Subcutaneous abdominal adipose tissue (tissue), 5 donors: ENCODE measurements around the gene GCK.

ENCODE experiments used
- H3K27ac ChIP-seq: one replicate; pipeline ENCODE4 v1.7.0; 2013; ENCODE audit warnings: low read depth, mild to moderate bottlenecking, inconsistent platforms, low read length, moderate library complexity
- H3K27me3 ChIP-seq, 5 donors: one replicate each; pipeline ENCODE4 v1.7.0; 2013; ENCODE audit warnings: low read length in 5 of 5, inconsistent platforms in 1 of 5; ENCODE audit not compliant: control insufficient read depth in 5 of 5, insufficient read depth in 4 of 5
- H3K36me3 ChIP-seq, 5 donors: one replicate each; pipeline ENCODE4 v1.7.0; 2013; ENCODE audit warnings: low read length in 5 of 5; ENCODE audit not compliant: control insufficient read depth in 5 of 5, insufficient read depth in 5 of 5
- H3K4me1 ChIP-seq, 5 donors: one replicate each; pipeline ENCODE4 v1.7.0; 2013; ENCODE audit warnings: low read length in 5 of 5, mild to moderate bottlenecking in 3 of 5, moderate library complexity in 1 of 5; ENCODE audit not compliant: control insufficient read depth in 5 of 5, insufficient read depth in 5 of 5
- H3K4me3 ChIP-seq, 5 donors: one replicate each; pipeline ENCODE4 v1.7.0; 2013; ENCODE audit warnings: low read length in 5 of 5, low read depth in 1 of 5
- H3K9ac ChIP-seq, 5 donors: one replicate each; pipeline ENCODE4 v1.7.0; 2013; ENCODE audit warnings: low read length in 5 of 5, mild to moderate bottlenecking in 4 of 5, moderate library complexity in 3 of 5
- H3K9me3 ChIP-seq, 5 donors: one replicate each; pipeline ENCODE4 v1.7.0; 2013; ENCODE audit warnings: low read length in 5 of 5; ENCODE audit not compliant: control insufficient read depth in 5 of 5
- donor health status: healthy.
- donor health status: healthy.
- donor health status: healthy.
- donor health status: healthy.
- donor health status: healthy.

GCK gene

DNA sequence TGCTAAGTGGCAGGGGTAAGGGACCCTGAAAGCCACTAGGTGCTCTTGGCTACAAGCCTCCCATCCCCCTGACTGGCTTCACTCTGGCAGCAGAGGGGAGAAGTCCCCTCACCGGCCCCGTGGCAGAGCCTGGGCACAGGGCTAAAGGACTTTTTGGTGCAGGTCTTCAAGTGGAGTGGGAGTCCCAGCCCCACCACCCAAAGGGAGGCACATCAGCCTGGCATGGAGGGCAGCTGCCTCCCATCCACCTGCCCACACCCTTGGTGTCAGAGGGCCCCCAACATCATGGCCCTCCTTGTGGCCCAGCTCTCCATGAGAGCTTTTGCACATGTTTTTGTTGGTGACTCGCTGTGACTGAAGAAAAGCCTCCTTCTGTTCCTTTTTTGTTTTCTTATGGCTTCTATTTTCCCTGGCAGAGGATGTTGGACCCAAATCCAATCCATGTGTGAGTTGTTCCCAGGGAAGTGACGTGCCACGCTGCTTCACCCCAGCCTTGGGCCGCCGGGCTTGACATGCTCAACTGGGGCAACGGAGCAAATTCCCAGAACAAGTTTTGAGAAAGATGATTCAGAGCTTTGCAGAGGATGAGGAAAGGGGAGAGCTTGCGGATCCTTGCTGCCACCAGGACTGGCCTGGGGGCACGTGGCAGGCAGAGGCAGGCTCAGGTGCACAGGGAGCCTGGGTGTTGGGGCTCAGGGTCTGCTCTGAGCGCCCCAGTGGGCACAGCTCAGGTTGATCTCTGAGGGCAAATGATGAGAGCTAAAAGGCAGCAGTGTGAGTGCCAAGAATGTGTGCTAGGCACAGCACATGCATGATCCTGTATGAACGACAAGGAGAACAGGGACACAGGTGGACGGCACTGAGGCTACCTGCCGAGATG, 87.0 kb downstream of the GCK start:
- H3K9me3 ChIP-seq, result no peaks in the 10 kb centered on the region
- no peak overlapping the region for H3K4me3 ChIP-seq
- peaks cover 0 to 3% (median 0%) of the 10 kb centered on the region in 5 donors for H3K36me3 ChIP-seq
- H3K4me1 ChIP-seq, result peaks cover 13 to 54% (median 38%) of the 10 kb centered on the region in 5 donors
- peak overlapping the region; percentile 61 for H3K27ac ChIP-seq
- peaks cover 0 to 3% (median 0%) of the 10 kb centered on the region in 5 donors for H3K27me3 ChIP-seq
- peak overlapping the region in 3 of 5 donors; percentile 6 to 26 (median 26) for H3K9ac ChIP-seq

DNA sequence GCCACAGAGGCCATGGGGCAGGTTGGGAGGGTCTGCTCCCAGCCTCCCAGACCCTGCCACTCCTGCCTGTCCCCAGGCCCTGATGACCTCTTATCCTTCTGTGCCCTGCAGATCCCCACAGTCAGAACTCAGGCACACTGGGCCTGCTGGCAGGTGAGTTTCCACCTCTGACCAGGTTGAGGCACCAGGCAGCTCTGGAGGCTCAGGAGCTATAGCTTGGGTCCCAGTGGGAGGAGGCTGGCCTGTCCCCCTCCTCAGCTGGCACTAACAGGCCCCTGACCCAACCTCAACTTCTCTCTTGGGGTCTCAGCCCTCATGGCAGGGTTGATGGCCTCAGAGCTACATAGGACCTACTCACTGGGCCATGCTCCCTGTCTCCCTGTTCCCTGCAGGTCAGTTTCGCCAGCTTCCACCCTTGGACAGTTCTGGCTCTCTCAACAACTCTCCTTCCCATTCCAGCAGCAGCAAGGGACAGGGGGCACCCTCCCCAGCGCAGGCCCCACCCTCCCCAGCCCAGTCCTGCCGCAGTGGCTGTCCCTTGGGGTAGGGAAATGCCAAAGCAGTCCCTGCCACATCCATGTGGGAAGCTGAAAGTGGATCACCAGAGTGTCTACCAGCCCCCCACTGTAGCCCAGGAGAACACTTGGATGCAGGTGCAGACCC, 87.8 kb downstream of the GCK start:
- Histone ChIP-seq H3K36me3 (no peaks in the 10 kb centered on the region), H3K9me3 (peaks cover 0 to 2% (median 0%) of the 10 kb centered on the region in 5 donors), H3K4me1 (peaks cover 13 to 49% (median 35%) of the 10 kb centered on the region in 5 donors), H3K4me3 (no peak overlapping the region), H3K9ac (peak overlapping the region in 1 of 5 donors; percentile 26), H3K27me3 (peaks cover 0 to 3% (median 0%) of the 10 kb centered on the region in 5 donors), H3K27ac (peak overlapping the region; percentile 69)

DNA sequence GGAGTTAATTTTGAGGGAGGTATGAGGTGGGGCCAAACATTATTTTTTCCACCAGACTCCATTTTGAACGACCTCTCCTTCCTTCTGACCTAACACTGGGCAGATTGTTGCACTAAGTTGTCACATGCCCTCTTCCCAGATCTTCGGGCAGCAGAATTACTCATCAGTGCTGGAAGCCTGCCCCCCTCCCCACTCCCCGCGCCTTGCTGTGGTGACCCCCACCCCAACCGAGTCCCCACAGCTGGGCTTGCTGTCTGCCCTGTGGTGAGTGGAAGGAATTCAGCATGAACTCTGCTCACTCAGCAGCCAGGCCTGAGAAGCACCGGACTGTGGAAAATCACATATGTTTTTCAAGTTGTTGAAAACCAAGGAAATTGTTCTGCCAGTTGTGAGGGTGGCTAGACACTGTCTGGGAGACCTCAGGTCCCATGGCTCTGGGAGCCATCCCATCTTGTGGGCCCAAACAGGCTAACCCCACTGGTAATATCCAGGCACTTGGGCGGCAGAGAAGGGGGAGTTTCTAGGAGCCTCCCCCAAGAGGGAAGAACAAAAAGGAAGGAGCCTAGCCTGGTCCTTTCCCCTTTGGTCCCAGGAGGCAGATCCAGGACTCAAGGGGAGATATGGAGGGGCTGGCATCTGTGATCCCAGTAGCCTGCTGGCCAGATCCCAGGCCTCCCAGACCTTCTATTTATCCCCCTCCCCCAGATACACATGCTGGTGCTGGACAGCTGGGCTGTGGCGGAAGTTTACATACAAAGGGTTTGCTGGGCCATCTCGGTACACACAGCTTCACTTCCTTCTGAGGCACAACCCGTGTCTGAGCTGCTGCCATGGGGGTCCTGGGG, 88.6 kb downstream of the GCK start:
- H3K27ac ChIP-seq, result peak overlapping the region; percentile 69
- peaks cover 9 to 44% (median 29%) of the 10 kb centered on the region in 5 donors for H3K4me1 ChIP-seq
- peaks cover 0 to 3% (median 0%) of the 10 kb centered on the region in 5 donors for H3K27me3 ChIP-seq
- no peak overlapping the region for H3K4me3 ChIP-seq
- peak overlapping the region in 1 of 5 donors; percentile 11 for H3K9ac ChIP-seq
- no peaks in the 10 kb centered on the region for H3K36me3 ChIP-seq
- H3K9me3 ChIP-seq, result peaks cover 0 to 3% (median 0%) of the 10 kb centered on the region in 5 donors

DNA sequence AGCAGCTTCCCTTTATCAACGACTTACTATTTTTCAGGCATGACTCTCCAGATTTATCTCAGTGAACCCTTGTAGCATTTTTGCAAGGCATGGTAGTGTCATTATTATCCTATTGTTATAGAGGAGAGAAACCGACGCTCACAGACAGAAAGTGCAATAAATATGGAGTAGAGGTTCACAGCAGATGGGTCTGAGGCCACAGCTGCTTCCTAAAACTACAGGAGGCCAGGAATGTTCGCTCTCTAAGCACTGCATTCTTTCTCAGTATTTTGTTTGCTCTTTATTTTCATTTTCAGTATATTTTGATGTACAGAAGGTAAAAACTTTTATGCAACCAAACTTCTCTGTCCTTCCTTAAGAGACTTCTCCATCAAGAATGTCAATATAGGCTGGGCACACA, 89.6 kb downstream of the GCK start:
- no peaks in the 10 kb centered on the region for H3K36me3 ChIP-seq
- H3K9ac ChIP-seq, result no peak overlapping the region
- H3K27me3 ChIP-seq, result no peaks in the 10 kb centered on the region
- H3K4me3 ChIP-seq, result no peak overlapping the region
- peak overlapping the region; percentile 69 for H3K27ac ChIP-seq
- peaks cover 4 to 44% (median 30%) of the 10 kb centered on the region in 5 donors for H3K4me1 ChIP-seq
- H3K9me3 ChIP-seq, result peaks cover 0 to 3% (median 0%) of the 10 kb centered on the region in 5 donors

DNA sequence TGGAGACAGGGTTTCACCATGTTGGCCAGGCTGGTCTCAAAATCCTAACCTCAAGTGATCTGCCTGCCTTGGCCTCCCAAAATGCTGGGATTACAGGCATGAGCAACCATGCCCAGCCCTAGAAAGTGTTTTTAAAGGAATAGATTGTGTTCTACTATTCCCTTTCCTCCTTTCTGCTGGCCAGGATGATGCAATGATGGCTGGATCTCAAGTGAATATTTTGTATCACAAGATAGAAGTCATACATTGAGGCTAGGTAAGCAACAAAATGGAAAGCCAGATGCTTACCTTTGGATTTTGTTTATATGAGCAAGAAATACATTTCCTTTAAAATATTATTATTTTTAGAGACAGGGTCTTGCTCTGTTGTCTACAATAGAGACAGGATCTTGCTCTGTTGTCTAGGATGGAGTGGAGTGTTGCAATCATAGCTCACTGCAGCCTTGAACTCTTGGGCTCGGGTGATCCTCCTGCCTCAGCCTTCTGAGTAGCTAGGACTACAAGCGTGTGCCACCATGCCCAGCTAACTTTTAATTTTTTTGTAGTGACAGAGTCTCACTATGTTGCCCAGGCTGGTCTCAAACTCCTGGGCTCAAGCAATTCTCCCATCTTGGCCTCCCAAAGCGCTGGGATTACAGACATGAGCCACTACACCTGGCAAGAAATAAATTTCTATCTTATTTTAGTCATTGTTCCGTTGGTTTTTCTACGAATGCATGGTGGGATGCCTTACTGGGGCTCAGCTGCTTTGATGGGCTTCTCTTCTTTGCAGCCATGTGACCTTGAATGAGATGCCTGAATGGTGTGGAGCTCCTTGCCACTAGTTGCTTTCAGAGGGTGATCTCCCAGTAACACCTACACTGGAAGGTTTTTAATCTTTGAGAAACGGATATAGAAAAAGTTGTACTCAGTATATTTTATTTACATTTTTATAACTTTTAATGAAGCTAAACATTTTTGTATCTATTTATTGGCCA, 90.9 kb downstream of the GCK start:
- Histone ChIP-seq H3K4me1 (peaks cover 6 to 44% (median 31%) of the 10 kb centered on the region in 5 donors), H3K9ac (no peak overlapping the region), H3K4me3 (no peak overlapping the region), H3K27me3 (no peaks in the 10 kb centered on the region), H3K9me3 (peaks cover 0 to 3% (median 0%) of the 10 kb centered on the region in 5 donors), H3K27ac (no peak overlapping the region), H3K36me3 (no peaks in the 10 kb centered on the region)

DNA sequence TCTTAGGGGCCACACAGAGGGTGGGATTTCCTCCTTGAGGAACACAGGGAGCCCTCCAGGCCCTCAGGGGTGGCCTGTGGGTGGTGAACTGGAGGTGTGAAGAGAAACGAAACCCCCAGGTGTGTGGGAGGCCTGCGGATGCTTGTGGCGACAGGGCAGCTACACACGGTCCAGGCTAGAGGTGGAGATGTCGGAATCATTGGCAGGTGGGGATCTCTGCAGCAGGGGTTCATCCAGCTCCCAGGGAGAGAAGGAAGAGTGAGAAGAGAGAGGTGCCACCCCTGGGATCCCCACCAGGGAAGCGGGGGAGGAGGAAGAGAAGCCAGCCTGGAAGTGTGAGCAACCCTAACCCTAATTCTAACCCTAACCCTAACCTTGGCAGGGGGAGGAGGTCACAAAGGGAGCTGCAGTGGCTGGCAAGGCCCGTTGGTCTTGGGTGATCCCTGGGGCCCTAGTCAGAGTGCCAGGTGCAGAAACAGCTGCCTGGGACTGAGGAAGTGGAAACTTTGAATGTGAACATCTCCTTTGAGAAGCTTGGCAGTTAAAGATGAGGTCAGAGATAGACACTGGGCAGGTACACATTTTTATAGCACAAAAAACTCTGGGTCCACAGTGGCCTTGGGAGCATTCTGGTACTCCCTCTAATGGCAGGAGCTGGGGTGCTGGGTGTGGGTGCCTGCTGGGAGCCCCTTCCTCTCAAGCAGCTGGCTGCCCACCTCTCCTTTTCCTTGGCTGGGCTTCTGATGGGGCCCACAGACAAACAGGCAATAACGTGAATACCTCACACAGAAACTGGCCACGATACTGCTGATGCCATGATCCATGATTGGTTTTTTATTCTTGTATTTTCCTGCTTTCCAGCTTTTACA, 91.9 kb downstream of the GCK start:
- peaks cover 3 to 35% (median 28%) of the 10 kb centered on the region in 5 donors for H3K4me1 ChIP-seq
- no peak overlapping the region for H3K9ac ChIP-seq
- H3K9me3 ChIP-seq, result peaks cover 0 to 3% (median 0%) of the 10 kb centered on the region in 5 donors
- H3K4me3 ChIP-seq, result no peak overlapping the region
- H3K27ac ChIP-seq, result no peak overlapping the region
- no peaks in the 10 kb centered on the region for H3K36me3 ChIP-seq
- no peaks in the 10 kb centered on the region for H3K27me3 ChIP-seq

DNA sequence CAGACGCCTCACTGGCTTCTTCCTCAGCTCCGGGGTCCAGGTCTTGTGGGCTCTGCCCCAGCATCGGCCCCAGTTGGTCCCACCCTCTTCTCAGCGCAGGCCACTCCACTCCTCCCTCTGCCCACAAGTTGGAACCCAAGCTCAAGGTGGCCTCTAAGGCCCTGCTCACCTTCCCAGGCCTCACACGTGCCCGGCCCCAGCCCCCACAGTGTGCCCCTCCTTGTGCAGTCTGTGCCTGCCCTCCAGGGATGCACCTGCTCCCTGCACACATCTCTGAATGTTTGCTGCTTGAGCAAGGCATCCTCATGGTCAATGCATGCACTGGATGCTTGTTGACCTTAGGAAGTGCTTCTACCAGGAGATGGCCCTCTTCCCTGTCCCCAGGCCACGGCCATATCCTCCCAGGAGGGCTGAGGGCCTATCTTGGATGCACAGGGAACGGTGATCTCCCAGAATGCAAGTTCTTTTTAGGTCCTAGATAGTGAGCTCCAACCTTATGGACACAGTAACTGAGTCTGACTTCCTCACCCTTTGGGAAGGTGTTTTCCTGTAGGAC, 92.8 kb downstream of the GCK start:
- Histone ChIP-seq H3K4me3 (no peak overlapping the region), H3K27me3 (no peaks in the 10 kb centered on the region), H3K9ac (no peak overlapping the region), H3K9me3 (peaks cover 0 to 3% (median 0%) of the 10 kb centered on the region in 5 donors), H3K36me3 (no peaks in the 10 kb centered on the region), H3K4me1 (peaks cover 2 to 31% (median 23%) of the 10 kb centered on the region in 5 donors), H3K27ac (no peak overlapping the region)

DNA sequence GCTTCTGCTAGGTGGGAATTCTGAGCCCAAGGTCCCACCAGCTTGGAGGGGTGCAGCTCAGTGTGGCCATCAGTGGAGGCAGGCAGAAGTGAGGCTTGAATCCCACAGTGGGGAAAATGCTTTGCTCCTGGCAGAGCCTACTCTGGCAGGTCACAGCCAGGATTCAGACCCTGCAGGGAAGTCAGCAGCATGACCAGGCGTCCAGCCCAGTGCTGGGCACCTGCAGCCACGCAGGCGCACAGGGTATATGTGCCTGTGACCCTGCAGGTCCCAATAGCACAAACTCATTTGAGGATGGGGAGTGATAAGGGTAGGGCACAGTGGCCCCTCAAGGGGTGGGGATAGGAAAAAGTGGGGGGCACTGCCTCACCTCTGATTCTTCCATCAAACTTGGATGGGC, 93.5 kb downstream of the GCK start:
- H3K9ac ChIP-seq, result peak overlapping the region in 1 of 5 donors; percentile 19
- no peak overlapping the region for H3K27ac ChIP-seq
- peaks cover 2 to 35% (median 21%) of the 10 kb centered on the region in 5 donors for H3K4me1 ChIP-seq
- H3K9me3 ChIP-seq, result peaks cover 0 to 3% (median 0%) of the 10 kb centered on the region in 5 donors
- H3K36me3 ChIP-seq, result no peaks in the 10 kb centered on the region
- no peak overlapping the region for H3K4me3 ChIP-seq
- H3K27me3 ChIP-seq, result no peaks in the 10 kb centered on the region
